ENCODE results near the gene MYO5C.
"Not testable (repeated sequence)": the region's sequence is repeated elsewhere in the genome, so short reads cannot be mapped to it uniquely, and the experiment has no call there.

Gene MYO5C

GRCh38 chr15:52303093-52303772, 7.6 kb upstream of the MYO5C start:
- no peak for FAIRE-seq

- no peak for FAIRE-seq
Observed at GRCh38 chr15:52301265-52301847, 5.8 kb upstream of the MYO5C start.

- no peak for FAIRE-seq
Observed at GRCh38 chr15:52294881-52295420, 653 bp downstream of the MYO5C start.

GRCh38 chr15:52292780-52293392, 2.7 kb downstream of the MYO5C start:
- FAIRE-seq: no peak

GRCh38 chr15:52291204-52291603, 4.4 kb downstream of the MYO5C start:
- FAIRE-seq: no peak

- FAIRE-seq: no peak
Observed at GRCh38 chr15:52290800-52291199, 4.8 kb downstream of the MYO5C start.

- no peak for FAIRE-seq
Observed at GRCh38 chr15:52290329-52290728, 5.3 kb downstream of the MYO5C start.

- no peak for FAIRE-seq
Observed at GRCh38 chr15:52289629-52290081, 5.9 kb downstream of the MYO5C start.

- no peak for FAIRE-seq
Observed at GRCh38 chr15:52288986-52289385, 6.6 kb downstream of the MYO5C start.

- no peak for FAIRE-seq
Observed at GRCh38 chr15:52288051-52288942, 7.3 kb downstream of the MYO5C start.

- FAIRE-seq: no peak
Observed at GRCh38 chr15:52287114-52287513, 8.5 kb downstream of the MYO5C start.

GRCh38 chr15:52285941-52286340, 9.7 kb downstream of the MYO5C start:
- not testable (repeated sequence) for FAIRE-seq

GRCh38 chr15:52284164-52284563, 11.4 kb downstream of the MYO5C start:
- no peak for FAIRE-seq

- FAIRE-seq: no peak
Observed at GRCh38 chr15:52283281-52283680, 12.3 kb downstream of the MYO5C start.

GRCh38 chr15:52282418-52282817, 13.2 kb downstream of the MYO5C start:
- FAIRE-seq: no peak

GRCh38 chr15:52281085-52282035, 14.2 kb downstream of the MYO5C start:
- FAIRE-seq: no peak

GRCh38 chr15:52280326-52281084, 15.1 kb downstream of the MYO5C start:
- no peak for FAIRE-seq

GRCh38 chr15:52278636-52279367, 16.8 kb downstream of the MYO5C start:
- FAIRE-seq: no peak

- FAIRE-seq: no peak
Observed at GRCh38 chr15:52278135-52278534, 17.5 kb downstream of the MYO5C start.

- FAIRE-seq: no peak
Observed at GRCh38 chr15:52277575-52277974, 18.0 kb downstream of the MYO5C start.
